Tibial nerve (tissue), 4 donors: Measurements from ENCODE around the gene NATD1. TPM values are rescaled to one million over a fixed set of nuclear protein-coding genes. Genes with fewer than 3 reads are reported as not detected.

ENCODE experiments used
- DNase-seq, 2 donors: peaks; one replicate each; pipeline ENCODE4 v3.0.0-alpha.2; 2019; ENCODE audit warnings: low spot score in 2 of 2
- H3K27ac ChIP-seq, 4 donors: fragments of 200-600 bp; sonication (generic) in 3 of 4; one replicate each; pipeline ENCODE4 v1.5.1; 2017 to 2019; ENCODE audit warnings: mild to moderate bottlenecking in 1 of 4
- H3K27me3 ChIP-seq, 2 donors: fragments of 200-600 bp; sonication (generic) in 1 of 2; one replicate each; pipeline versions ENCODE4 v1.5.1 to v1.6.0; 2017 to 2019
- H3K36me3 ChIP-seq, 3 donors: fragments of 200-600 bp; sonication (generic); one replicate each; pipeline ENCODE4 v1.5.1; 2018 to 2019
- H3K4me1 ChIP-seq, 4 donors: fragments of 200-600 bp; sonication (generic) in 3 of 4; one replicate each; pipeline ENCODE4 v1.5.1; 2017 to 2019
- H3K4me3 ChIP-seq, 4 donors: fragments of 200-600 bp; sonication (generic) in 3 of 4; one replicate each; pipeline ENCODE4 v1.5.1; 2017 to 2019; ENCODE audit warnings: mild to moderate bottlenecking in 1 of 4, moderate library complexity in 1 of 4
- H3K9me3 ChIP-seq, 4 donors: fragments of 200-600 bp; sonication (generic) in 3 of 4; one replicate each; pipeline ENCODE4 v1.5.1; 2017 to 2019
- CTCF ChIP-seq, 5 experiments: fragments of 200-600 bp in 3 of 5; fragments of 450-650 bp in 2 of 5; sonication (generic) in 3 of 5; IDR thresholded peaks; one replicate each; pipeline ENCODE4 v1.5.1; 2016 to 2019; ENCODE audit warnings: antibody characterized with exemption in 5 of 5, mild to moderate bottlenecking in 3 of 5, moderate library complexity in 2 of 5
- EP300 ChIP-seq, 2 donors: sonication (generic); formaldehyde crosslinking; IDR thresholded peaks; one replicate each; pipeline ENCODE4 v1.6.1; 2017; ENCODE audit warnings: antibody characterized with exemption in 2 of 2, mild to moderate bottlenecking in 1 of 2
- POLR2A ChIP-seq, 2 donors: fragments of 450-650 bp; IDR thresholded peaks; one replicate each; pipeline ENCODE4 v1.6.1; 2017; ENCODE audit warnings: antibody characterized with exemption in 2 of 2, mild to moderate bottlenecking in 2 of 2, moderate library complexity in 2 of 2
- WGBS, 2 donors: methylation state at CpG; one replicate each; pipeline ENCODE4 v1.1.5; 2018; 5-methylcytosine and 5-hydroxymethylcytosine counted together
- total RNA-seq, 4 donors: library from RNA; depleted of rRNA; stranded (reverse); fragments of >200 nt; gene quantifications; one replicate each; pipeline ENCODE4 v1.1.0, GENCODE V29; 2016

The NATD1 gene
- total RNA-seq, 4 donors from 2014 or later = 5.7 to 12.0 (median 10.8) TPM

GRCh38 chr17:21223086-21223485, 30.1 kb downstream of the NATD1 start:
- H3K4me3 ChIP-seq = no peak overlapping the region
- no peak overlapping the region for H3K27ac ChIP-seq
- no peaks in the 10 kb centered on the region for H3K27me3 ChIP-seq
- 96 to 98% methylated on average over 6 of the region's 6 CpGs for WGBS, 2 donors
- H3K4me1 ChIP-seq = no peaks in the 10 kb centered on the region
- no peak for TF ChIP-seq EP300 (IDR thresholded peaks at IDR 0.05)
- TF ChIP-seq POLR2A (IDR thresholded peaks at IDR 0.05) = no peak
- TF ChIP-seq CTCF (IDR thresholded peaks at IDR 0.05) = no peak
- no peak for DNase-seq
- peaks cover 0 to 31% (median 0%) of the 10 kb centered on the region in 3 donors for H3K36me3 ChIP-seq
- no peaks in the 10 kb centered on the region for H3K9me3 ChIP-seq

GRCh38 chr17:21218831-21219380, 34.3 kb downstream of the NATD1 start:
- no peaks in the 10 kb centered on the region for H3K9me3 ChIP-seq
- H3K4me1 ChIP-seq = peaks cover 0 to 14% (median 8%) of the 10 kb centered on the region in 4 donors
- H3K4me3 ChIP-seq = no peak overlapping the region
- DNase-seq = no peak
- H3K27me3 ChIP-seq = no peaks in the 10 kb centered on the region
- no peak for TF ChIP-seq EP300 (IDR thresholded peaks at IDR 0.05)
- TF ChIP-seq CTCF (IDR thresholded peaks at IDR 0.05) = no peak
- TF ChIP-seq POLR2A (IDR thresholded peaks at IDR 0.05) = no peak
- peaks cover 0 to 31% (median 0%) of the 10 kb centered on the region in 3 donors for H3K36me3 ChIP-seq
- H3K27ac ChIP-seq = no peak overlapping the region
- 83 to 88% methylated on average over 3 of the region's 3 CpGs for WGBS, 2 donors

- no peak overlapping the region for H3K4me3 ChIP-seq
- DNase-seq = no peak
- H3K36me3 ChIP-seq = peaks cover 0 to 29% (median 0%) of the 10 kb centered on the region in 3 donors
- whole genome bisulfite sequencing, 2 donors = 74 to 75% methylated on average over 3 of the region's 3 CpGs
- no peak overlapping the region for H3K27ac ChIP-seq
- peaks cover 0 to 17% (median 10%) of the 10 kb centered on the region in 4 donors for H3K4me1 ChIP-seq
- TF ChIP-seq EP300 (IDR thresholded peaks at IDR 0.05) = no peak
- no peak for TF ChIP-seq CTCF (IDR thresholded peaks at IDR 0.05)
- no peak for TF ChIP-seq POLR2A (IDR thresholded peaks at IDR 0.05)
- H3K27me3 ChIP-seq = no peaks in the 10 kb centered on the region
- no peaks in the 10 kb centered on the region for H3K9me3 ChIP-seq
Measured at GRCh38 chr17:21218101-21218500, 35.1 kb downstream of the NATD1 start.

- peaks cover 0 to 25% (median 17%) of the 10 kb centered on the region in 4 donors for H3K4me1 ChIP-seq
- no peak overlapping the region for H3K27ac ChIP-seq
- no peaks in the 10 kb centered on the region for H3K9me3 ChIP-seq
- no peaks in the 10 kb centered on the region for H3K27me3 ChIP-seq
- no peak for DNase-seq
- peaks cover 0 to 22% (median 0%) of the 10 kb centered on the region in 3 donors for H3K36me3 ChIP-seq
- no peak overlapping the region for H3K4me3 ChIP-seq
- WGBS, 2 donors = 92 to 96% methylated on average over 1 of the region's 1 CpG
- TF ChIP-seq CTCF (IDR thresholded peaks at IDR 0.05) (no peak), POLR2A (IDR thresholded peaks at IDR 0.05) (no peak), EP300 (IDR thresholded peaks at IDR 0.05) (no peak)
Measured at GRCh38 chr17:21217346-21217745, 35.9 kb downstream of the NATD1 start.

- DNase-seq = no peak
- H3K27ac ChIP-seq = no peak overlapping the region
- 85 to 91% methylated on average over 6 of the region's 6 CpGs for WGBS, 2 donors
- TF ChIP-seq CTCF (IDR thresholded peaks at IDR 0.05) (no peak), EP300 (IDR thresholded peaks at IDR 0.05) (no peak), POLR2A (IDR thresholded peaks at IDR 0.05) (no peak)
- no peaks in the 10 kb centered on the region for H3K9me3 ChIP-seq
- H3K4me3 ChIP-seq = no peak overlapping the region
- peaks cover 0 to 39% (median 25%) of the 10 kb centered on the region in 4 donors for H3K4me1 ChIP-seq
- peaks cover 0 to 10% (median 0%) of the 10 kb centered on the region in 3 donors for H3K36me3 ChIP-seq
- H3K27me3 ChIP-seq = no peaks in the 10 kb centered on the region
Measured at GRCh38 chr17:21215935-21216334, 37.3 kb downstream of the NATD1 start.
